ENCODE measurements around the gene INSYN1. TPM values are rescaled to one million over a fixed set of nuclear protein-coding genes. Genes with fewer than 3 reads are reported as not detected.

Gene INSYN1
- total and polyA plus RNA-seq, 2 of the 13 experiments (the other 11 are each of a cell fraction or from before 2014, with no cell fraction given), result not detected

DNA sequence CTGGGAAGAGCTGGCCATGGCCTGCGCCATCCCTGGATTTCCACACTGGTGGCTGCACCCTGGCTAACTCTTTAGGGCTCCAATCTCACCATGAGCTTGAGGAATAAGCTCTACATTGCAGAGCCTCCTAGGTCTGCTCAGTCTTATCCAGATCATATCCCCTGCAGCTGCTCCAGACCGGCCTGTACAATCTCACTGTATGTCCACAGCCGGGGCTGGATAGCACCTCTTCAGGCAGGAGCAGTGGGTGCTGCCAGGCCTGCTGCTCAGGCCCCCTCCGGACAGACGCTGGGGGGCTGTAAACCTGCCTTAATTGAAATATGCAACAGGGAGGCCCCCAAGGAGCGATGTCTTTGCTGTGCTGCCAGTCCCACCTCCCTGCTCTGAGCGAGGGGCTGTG, 15.6 kb downstream of the INSYN1 start:
- 18% methylated on average over 2 of the region's 7 CpGs for WGBS (ENCODE audit: low lambda C conversion rate)
- no peak overlapping the region for H2AFZ ChIP-seq (ENCODE audit: low read length)
- TF ChIP-seq TBL1XR1 (IDR thresholded peaks at IDR 0.05; ENCODE audit: borderline replicate concordance, low read length, partially characterized antibody) (no peak), RNF2 (conservative IDR thresholded peaks at IDR 0.05; ENCODE audit: low read depth) (no peak), ZNF564 (CRISPR knock-in tag; IDR thresholded peaks at IDR 0.05) (no peak), KDM4B (CRISPR knock-in tag; IDR thresholded peaks at IDR 0.05) (no peak), ZNF138 (CRISPR knock-in tag; IDR thresholded peaks at IDR 0.05; ENCODE audit: low read depth) (no peak), MXD4 (CRISPR knock-in tag; IDR thresholded peaks at IDR 0.05) (no peak), ZNF737 (CRISPR knock-in tag; IDR thresholded peaks at IDR 0.05; ENCODE audit: borderline replicate concordance) (no peak)
- TF ChIP-seq, protein P1, sequence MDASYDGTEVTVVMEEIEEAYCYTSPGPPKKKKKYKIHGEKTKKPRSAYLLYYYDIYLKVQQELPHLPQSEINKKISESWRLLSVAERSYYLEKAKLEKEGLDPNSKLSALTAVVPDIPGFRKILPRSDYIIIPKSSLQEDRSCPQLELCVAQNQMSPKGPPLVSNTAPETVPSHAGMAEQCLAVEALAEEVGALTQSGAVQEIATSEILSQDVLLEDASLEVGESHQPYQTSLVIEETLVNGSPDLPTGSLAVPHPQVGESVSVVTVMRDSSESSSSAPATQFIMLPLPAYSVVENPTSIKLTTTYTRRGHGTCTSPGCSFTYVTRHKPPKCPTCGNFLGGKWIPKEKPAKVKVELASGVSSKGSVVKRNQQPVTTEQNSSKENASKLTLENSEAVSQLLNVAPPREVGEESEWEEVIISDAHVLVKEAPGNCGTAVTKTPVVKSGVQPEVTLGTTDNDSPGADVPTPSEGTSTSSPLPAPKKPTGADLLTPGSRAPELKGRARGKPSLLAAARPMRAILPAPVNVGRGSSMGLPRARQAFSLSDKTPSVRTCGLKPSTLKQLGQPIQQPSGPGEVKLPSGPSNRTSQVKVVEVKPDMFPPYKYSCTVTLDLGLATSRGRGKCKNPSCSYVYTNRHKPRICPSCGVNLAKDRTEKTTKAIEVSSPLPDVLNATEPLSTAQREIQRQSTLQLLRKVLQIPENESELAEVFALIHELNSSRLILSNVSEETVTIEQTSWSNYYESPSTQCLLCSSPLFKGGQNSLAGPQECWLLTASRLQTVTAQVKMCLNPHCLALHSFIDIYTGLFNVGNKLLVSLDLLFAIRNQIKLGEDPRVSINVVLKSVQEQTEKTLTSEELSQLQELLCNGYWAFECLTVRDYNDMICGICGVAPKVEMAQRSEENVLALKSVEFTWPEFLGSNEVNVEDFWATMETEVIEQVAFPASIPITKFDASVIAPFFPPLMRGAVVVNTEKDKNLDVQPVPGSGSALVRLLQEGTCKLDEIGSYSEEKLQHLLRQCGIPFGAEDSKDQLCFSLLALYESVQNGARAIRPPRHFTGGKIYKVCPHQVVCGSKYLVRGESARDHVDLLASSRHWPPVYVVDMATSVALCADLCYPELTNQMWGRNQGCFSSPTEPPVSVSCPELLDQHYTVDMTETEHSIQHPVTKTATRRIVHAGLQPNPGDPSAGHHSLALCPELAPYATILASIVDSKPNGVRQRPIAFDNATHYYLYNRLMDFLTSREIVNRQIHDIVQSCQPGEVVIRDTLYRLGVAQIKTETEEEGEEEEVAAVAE (CRISPR knock-in tag; IDR thresholded peaks at IDR 0.05; ENCODE audit: borderline replicate concordance), result no peak
- in situ Hi-C loops (cut with HindIII; ENCODE audit: extremely low pct_ligation_motif_present, low pct_unique_long_range_greater_than_20kb) (no loop called here), intact Hi-C loops (cut with micrococcal nuclease; ENCODE audit: unreplicated experiment) (no loop called here)
- BruUV-seq (replicated peaks), result no TSS peak
- no peak for ATAC-seq
- ChIA-PET CTCF (ENCODE audit: low intra/inter-chr PET ratio, low total read pairs) (no interaction called here), POLR2A (no interaction called here)
- no peak overlapping the region for H3K27ac ChIP-seq (ENCODE audit: extremely low read length, insufficient read depth, low read length)
- no peak overlapping the region for H3K4me3 ChIP-seq (replicated peaks in 1 of 3; ENCODE audit: insufficient read depth in 1 of 3, low read depth in 2 of 3, low read length in 3 of 3)
- no peaks in the 10 kb centered on the region for H4K20me1 ChIP-seq (ENCODE audit: insufficient read depth, low read length)
- no peak overlapping the region for H3K4me2 ChIP-seq (ENCODE audit: low read depth, low read length)
- no peaks in the 10 kb centered on the region for H3K36me3 ChIP-seq (replicated peaks in 1 of 2; ENCODE audit: control insufficient read depth in 1 of 2, insufficient read depth in 2 of 2, low read length in 2 of 2)
- no peaks in the 10 kb centered on the region for H3K9me3 ChIP-seq (ENCODE audit: low read length)
- no peaks in the 10 kb centered on the region for H3K79me2 ChIP-seq (ENCODE audit: insufficient read depth, low read length)
- FAIRE-seq, result no peak
- no peak for DNase-seq (ENCODE audit: low spot score)
- H3K27me3 ChIP-seq (ENCODE audit: control insufficient read depth in 1 of 2, insufficient read depth in 2 of 2, low read length in 2 of 2), result peaks cover 1 to 5% of the 10 kb centered on the region in 2 experiments; a peak in 1 of 5 replicates
- peaks cover 10% of the 10 kb centered on the region; the same call in 1 of the 2 replicates for H3K4me1 ChIP-seq (ENCODE audit: insufficient read depth, low read length)
- no peak overlapping the region for H3K9ac ChIP-seq (ENCODE audit: insufficient read depth, low read depth, low read length)

All from HepG2 (cell line).